HL-60/S4 treated with retinoic acid at 250 ng/mL for 4 days and 3 days (cell line): ENCODE results near the gene ZMYND8.
"Not testable (repeated sequence)": the region's sequence is repeated elsewhere in the genome, so short reads cannot be mapped to it uniquely, and the experiment has no call there.

ENCODE experiments used
- in situ Hi-C: fragments of 300-500 bp; cut with MboI; formaldehyde crosslinking; loops from 2 replicates; pipeline ENCODE4 v1.7.0; 2022; ENCODE audit warnings: low sequenced_read_pairs

Gene ZMYND8

GRCh38 chr20:47374121-47374520 is 17.6 kb upstream of the ZMYND8 start:
- in situ Hi-C loops, result loop anchor here (10.0 kb wide), 1 partner anchor 99 kb away; no protein-coding TSS in a partner anchor

GRCh38 chr20:47373206-47373733 is 16.8 kb upstream of the ZMYND8 start:
- in situ Hi-C loops, result loop anchor here (10.0 kb wide), 1 partner anchor 98 kb away; no protein-coding TSS in a partner anchor

GRCh38 chr20:47370850-47371782 is 14.6 kb upstream of the ZMYND8 start:
- in situ Hi-C loops, result loop anchor here (10.0 kb wide), 1 partner anchor 96 kb away; no protein-coding TSS in a partner anchor

- in situ Hi-C loops, result loop anchor here (10.0 kb wide), 1 partner anchor 95 kb away; no protein-coding TSS in a partner anchor
These were observed 13.7 kb upstream of the ZMYND8 start for GRCh38 chr20:47370214-47370613.

GRCh38 chr20:47368301-47368700 is 11.8 kb upstream of the ZMYND8 start:
- in situ Hi-C loops, result no loop called here

- in situ Hi-C loops, result not testable (repeated sequence)
These were observed 9.8 kb upstream of the ZMYND8 start for GRCh38 chr20:47366301-47366700.

- in situ Hi-C loops, result no loop called here
These were observed 8.7 kb upstream of the ZMYND8 start for GRCh38 chr20:47365023-47365764.

GRCh38 chr20:47362361-47363219 is 6.1 kb upstream of the ZMYND8 start:
- in situ Hi-C loops, result no loop called here

GRCh38 chr20:47361057-47361915 is 4.8 kb upstream of the ZMYND8 start:
- in situ Hi-C loops, result no loop called here

- in situ Hi-C loops, result no loop called here
These were observed 4.0 kb upstream of the ZMYND8 start for GRCh38 chr20:47360297-47361056.

- in situ Hi-C loops, result no loop called here
These were observed 3.2 kb upstream of the ZMYND8 start for GRCh38 chr20:47359530-47360296.

GRCh38 chr20:47358672-47359529 is 2.4 kb upstream of the ZMYND8 start:
- in situ Hi-C loops, result no loop called here

- in situ Hi-C loops, result no loop called here
These were observed 1.7 kb upstream of the ZMYND8 start for GRCh38 chr20:47358039-47358671.

- in situ Hi-C loops, result no loop called here
These were observed 968 bp upstream of the ZMYND8 start for GRCh38 chr20:47357296-47358038.

GRCh38 chr20:47356220-47356525 is 326 bp downstream of the ZMYND8 start:
- in situ Hi-C loops, result no loop called here
